NCI-H82 treated with DMSO at 0.1 percent for 48 hours (cell line): ENCODE measurements around the gene MAGEA2B.
"Not testable (repeated sequence)": the region's sequence is repeated elsewhere in the genome, so short reads cannot be mapped to it uniquely, and the experiment has no call there.

ENCODE experiments used
- DNase-seq: peaks from one replicate; lab custom pipeline; 2025; ENCODE audit not compliant: unreplicated experiment; lab: John Stamatoyannopoulos, UW

Gene MAGEA2B

DNA sequence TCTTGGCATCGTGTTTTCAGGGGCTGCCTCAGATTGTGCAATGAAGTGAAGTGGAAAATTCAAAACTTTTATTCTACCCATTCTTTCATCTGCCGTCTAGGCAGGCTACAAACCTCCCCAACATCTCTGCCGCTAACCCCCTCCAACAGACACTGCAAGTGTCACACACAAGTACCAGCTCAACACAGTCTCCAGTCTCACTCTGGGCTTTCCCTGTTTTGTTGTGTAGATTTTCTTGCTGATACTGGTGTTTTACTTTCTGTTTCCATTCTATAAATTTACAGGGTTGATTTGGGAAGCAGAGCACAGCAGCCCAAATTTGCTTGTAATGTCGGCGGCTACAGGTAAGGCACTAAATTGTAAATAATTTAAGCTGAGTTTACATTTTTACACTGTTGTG lies 40.4 kb downstream of the MAGEA2B start:
- not testable (repeated sequence) for DNase-seq

DNA sequence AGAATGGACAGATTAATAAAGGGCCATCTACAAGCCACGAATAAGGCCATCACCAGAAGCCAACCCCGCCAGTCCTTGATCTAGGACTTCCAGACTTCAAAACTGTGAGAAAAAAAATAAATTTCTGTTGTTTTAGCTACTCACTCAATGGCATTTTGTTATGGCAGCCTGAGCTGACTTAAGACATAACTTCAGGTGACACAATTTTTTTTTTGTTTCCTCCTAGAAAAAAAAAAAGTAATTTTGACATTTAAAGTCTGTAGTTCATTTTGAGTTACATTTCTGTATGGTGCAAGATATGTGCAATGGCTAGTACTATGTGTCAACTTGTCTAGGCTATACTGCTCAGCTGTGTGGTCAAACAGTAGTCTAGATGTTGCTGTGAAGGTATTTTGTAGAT lies 44.5 kb downstream of the MAGEA2B start, which contains the start of gene CSAG3:
Gene CSAG3, plus strand, starts transcription at position 301 of the 400 bp plus-strand sequence.
- not testable (repeated sequence) for DNase-seq

DNA sequence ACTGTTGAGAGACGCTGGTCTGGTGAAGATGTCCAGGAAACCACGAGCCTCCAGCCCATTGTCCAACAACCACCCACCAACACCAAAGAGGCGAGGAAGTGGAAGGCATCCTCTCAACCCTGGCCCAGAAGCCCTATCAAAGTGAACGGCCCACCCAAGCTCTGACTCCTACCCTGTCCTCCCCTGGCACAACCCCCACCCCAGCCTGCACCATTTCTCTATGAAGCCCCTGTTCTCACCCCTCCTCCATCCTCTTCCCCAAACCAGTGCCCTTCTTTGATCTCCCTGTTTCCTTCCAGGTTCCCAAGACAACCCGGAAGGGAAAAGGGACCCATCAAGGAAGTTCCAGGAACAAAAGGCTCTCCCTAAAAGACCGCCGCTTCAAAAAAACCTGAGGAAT lies 45.1 kb downstream of the MAGEA2B start:
- not testable (repeated sequence) for DNase-seq

DNA sequence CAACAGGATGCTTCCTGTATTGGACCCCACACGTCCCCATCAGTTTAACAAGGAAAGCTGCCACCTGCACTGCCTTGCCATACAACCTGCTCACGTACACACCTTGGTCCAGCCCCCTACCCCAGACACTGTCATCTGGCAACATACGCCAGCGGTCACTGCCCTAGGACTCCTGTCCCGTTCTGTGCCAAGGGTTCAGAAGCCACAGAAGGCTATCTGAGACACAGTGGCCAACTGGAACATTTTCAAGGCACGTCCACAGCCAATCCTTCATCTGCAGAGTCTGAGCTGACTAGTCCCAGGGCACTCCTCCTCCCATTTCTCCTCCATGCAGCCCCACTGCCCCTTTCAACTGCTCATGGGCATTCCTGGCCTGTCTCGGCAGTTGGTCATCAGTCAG lies 47.2 kb downstream of the MAGEA2B start:
- not testable (repeated sequence) for DNase-seq

DNA sequence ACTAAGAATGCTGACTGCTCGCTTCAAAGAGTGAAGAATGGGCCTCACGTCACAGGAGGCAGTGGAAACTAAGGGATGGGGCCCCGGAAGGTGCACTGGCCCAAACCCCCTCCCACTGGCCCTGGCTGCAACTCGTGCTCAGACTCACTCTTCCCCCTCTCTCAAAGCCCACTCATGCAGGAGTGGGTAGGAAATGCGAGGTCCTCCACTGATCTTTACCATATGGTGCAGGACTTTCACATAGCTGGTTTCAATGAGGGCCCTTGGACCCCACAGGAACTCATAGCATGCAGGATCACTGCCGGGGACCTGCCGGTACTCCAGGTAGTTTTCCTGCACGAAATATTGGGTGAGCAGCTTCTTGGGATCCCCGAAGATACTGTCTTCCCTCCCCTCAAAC lies 52.1 kb downstream of the MAGEA2B start:
- not testable (repeated sequence) for DNase-seq
